Gastroesophageal sphincter (tissue), 4 donors: ENCODE data around the gene OPCML. TPM values are rescaled to one million over a fixed set of nuclear protein-coding genes. Genes with fewer than 3 reads are reported as not detected.

Experiments used
- ATAC-seq: fragments of 150-250 bp; one replicate; pipeline ENCODE4 v1.9.1; 2016; ENCODE audit warnings: mild to moderate bottlenecking, moderate library complexity
- H3K27ac ChIP-seq, 4 donors: fragments of 200-600 bp; sonication (generic) in 3 of 4; 1 replicate in 3 of 4; 2 replicates in 1 of 4; pipeline ENCODE4 v1.5.1; 2016 to 2019
- H3K27me3 ChIP-seq: fragments of 200-600 bp; sonication (generic); one replicate; pipeline ENCODE4 v1.5.1; 2019
- H3K36me3 ChIP-seq, 2 donors: fragments of 200-600 bp; sonication (generic); one replicate each; pipeline ENCODE4 v1.5.1; 2019; ENCODE audit warnings: control low read depth in 1 of 2
- H3K4me1 ChIP-seq, 3 donors: fragments of 200-600 bp; sonication (generic); 1 replicate in 2 of 3; 2 replicates in 1 of 3; pipeline ENCODE4 v1.5.1; 2016 to 2019; ENCODE audit warnings: control low read depth in 2 of 3
- H3K4me3 ChIP-seq, 2 donors: fragments of 200-600 bp; sonication (generic); one replicate each; pipeline ENCODE4 v1.5.1; 2019; ENCODE audit warnings: mild to moderate bottlenecking in 1 of 2, moderate library complexity in 1 of 2
- H3K9me3 ChIP-seq, 3 donors: fragments of 200-600 bp; sonication (generic); one replicate each; pipeline ENCODE4 v1.5.1; 2017 to 2019; ENCODE audit warnings: control low read depth in 2 of 3
- EP300 ChIP-seq: sonication (generic); formaldehyde crosslinking; IDR thresholded peaks from one replicate; pipeline ENCODE4 v1.6.1; 2017; ENCODE audit warnings: antibody characterized with exemption, mild to moderate bottlenecking
- POLR2A ChIP-seq, 2 donors: fragments of 450-650 bp; IDR thresholded peaks; one replicate each; pipeline ENCODE4 v1.6.1; 2017; ENCODE audit warnings: antibody characterized with exemption in 2 of 2, mild to moderate bottlenecking in 2 of 2, moderate library complexity in 1 of 2
- POLR2AphosphoS5 ChIP-seq: sonication (generic); formaldehyde crosslinking; IDR thresholded peaks from one replicate; pipeline ENCODE4 v1.6.1; 2017; ENCODE audit warnings: antibody characterized with exemption
- WGBS, 2 donors: methylation state at CpG; one replicate each; pipeline ENCODE4 v1.1.5; 2018; ENCODE audit warnings: low coverage in 1 of 2; 5-methylcytosine and 5-hydroxymethylcytosine counted together
- total RNA-seq, 4 donors: library from RNA; depleted of rRNA; stranded (reverse); fragments of >200 nt; gene quantifications; one replicate each; pipeline ENCODE4 v1.1.0, GENCODE V29; 2016
- TF ChIP-seq, protein P1 (sequence below), 4 experiments: fragments of 200-600 bp in 2 of 4; fragments of 450-650 bp in 2 of 4; sonication (generic) in 1 of 4; IDR thresholded peaks; one replicate each; pipeline ENCODE4 v1.5.1; 2017 to 2019; ENCODE audit warnings: antibody characterized with exemption in 4 of 4, mild to moderate bottlenecking in 2 of 4, moderate library complexity in 2 of 4

The OPCML gene
- total RNA-seq, 4 donors from 2014 or later, result 0.13 to 0.93 (median 0.33) TPM

GRCh38 chr11:133156986-133157745 lies 375.1 kb downstream of the OPCML start:
- Histone ChIP-seq H3K9me3 (no peaks in the 10 kb centered on the region), H3K27me3 (peaks cover 80% of the 10 kb centered on the region), H3K4me3 (no peak overlapping the region), H3K4me1 (peaks cover 0 to 2% (median 0%) of the 10 kb centered on the region in 3 donors), H3K36me3 (no peaks in the 10 kb centered on the region), H3K27ac (no peak overlapping the region)
- WGBS, 2 donors, result 25 to 36% methylated on average over 8 to 17 of the region's 17 CpGs
- ATAC-seq, result no peak
- TF ChIP-seq POLR2A (IDR thresholded peaks at IDR 0.05) (no peak), EP300 (no peak)
- TF ChIP-seq, protein P1, sequence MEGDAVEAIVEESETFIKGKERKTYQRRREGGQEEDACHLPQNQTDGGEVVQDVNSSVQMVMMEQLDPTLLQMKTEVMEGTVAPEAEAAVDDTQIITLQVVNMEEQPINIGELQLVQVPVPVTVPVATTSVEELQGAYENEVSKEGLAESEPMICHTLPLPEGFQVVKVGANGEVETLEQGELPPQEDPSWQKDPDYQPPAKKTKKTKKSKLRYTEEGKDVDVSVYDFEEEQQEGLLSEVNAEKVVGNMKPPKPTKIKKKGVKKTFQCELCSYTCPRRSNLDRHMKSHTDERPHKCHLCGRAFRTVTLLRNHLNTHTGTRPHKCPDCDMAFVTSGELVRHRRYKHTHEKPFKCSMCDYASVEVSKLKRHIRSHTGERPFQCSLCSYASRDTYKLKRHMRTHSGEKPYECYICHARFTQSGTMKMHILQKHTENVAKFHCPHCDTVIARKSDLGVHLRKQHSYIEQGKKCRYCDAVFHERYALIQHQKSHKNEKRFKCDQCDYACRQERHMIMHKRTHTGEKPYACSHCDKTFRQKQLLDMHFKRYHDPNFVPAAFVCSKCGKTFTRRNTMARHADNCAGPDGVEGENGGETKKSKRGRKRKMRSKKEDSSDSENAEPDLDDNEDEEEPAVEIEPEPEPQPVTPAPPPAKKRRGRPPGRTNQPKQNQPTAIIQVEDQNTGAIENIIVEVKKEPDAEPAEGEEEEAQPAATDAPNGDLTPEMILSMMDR (IDR thresholded peaks at IDR 0.05), result no peak

- H3K9me3 ChIP-seq, result no peaks in the 10 kb centered on the region
- no peaks in the 10 kb centered on the region for H3K36me3 ChIP-seq
- no peak for ATAC-seq
- no peak for TF ChIP-seq POLR2AphosphoS5
- TF ChIP-seq EP300, result no peak
- TF ChIP-seq POLR2A (IDR thresholded peaks at IDR 0.05), result no peak
- TF ChIP-seq, protein P1 (IDR thresholded peaks at IDR 0.05), result no peak
- H3K27me3 ChIP-seq, result peaks cover 81% of the 10 kb centered on the region
- H3K27ac ChIP-seq, result no peak overlapping the region
- WGBS, 2 donors, result 61 to 67% methylated on average over 1 to 4 of the region's 4 CpGs
- H3K4me1 ChIP-seq, result no peaks in the 10 kb centered on the region
- H3K4me3 ChIP-seq, result no peak overlapping the region
Measured at GRCh38 chr11:133154781-133155180, 377.5 kb downstream of the OPCML start.

GRCh38 chr11:133154076-133154475 lies 378.2 kb downstream of the OPCML start:
- Histone ChIP-seq H3K36me3 (no peaks in the 10 kb centered on the region), H3K27ac (no peak overlapping the region), H3K4me3 (no peak overlapping the region), H3K4me1 (no peaks in the 10 kb centered on the region), H3K27me3 (peaks cover 75% of the 10 kb centered on the region), H3K9me3 (no peaks in the 10 kb centered on the region)
- ATAC-seq, result no peak
- 62 to 63% methylated on average over 6 to 8 of the region's 8 CpGs for WGBS, 2 donors
- TF ChIP-seq POLR2A (IDR thresholded peaks at IDR 0.05), result no peak
- no peak for TF ChIP-seq POLR2AphosphoS5
- TF ChIP-seq EP300, result no peak
- TF ChIP-seq, protein P1 (IDR thresholded peaks at IDR 0.05), result no peak

- ATAC-seq, result no peak
- H3K36me3 ChIP-seq, result no peaks in the 10 kb centered on the region
- TF ChIP-seq, protein P1 (IDR thresholded peaks at IDR 0.05), result no peak
- TF ChIP-seq POLR2A (IDR thresholded peaks at IDR 0.05) (no peak), POLR2AphosphoS5 (no peak), EP300 (no peak)
- H3K9me3 ChIP-seq, result no peaks in the 10 kb centered on the region
- no peaks in the 10 kb centered on the region for H3K4me1 ChIP-seq
- no peak overlapping the region for H3K27ac ChIP-seq
- WGBS, 2 donors, result 40 to 60% methylated on average over 1 to 7 of the region's 18 CpGs
- H3K4me3 ChIP-seq, result no peak overlapping the region
- peaks cover 78% of the 10 kb centered on the region for H3K27me3 ChIP-seq
Measured at GRCh38 chr11:133153031-133153430, 379.3 kb downstream of the OPCML start.

- Histone ChIP-seq H3K36me3 (no peaks in the 10 kb centered on the region), H3K4me1 (no peaks in the 10 kb centered on the region), H3K4me3 (no peak overlapping the region), H3K27me3 (peaks cover 66% of the 10 kb centered on the region), H3K27ac (no peak overlapping the region), H3K9me3 (no peaks in the 10 kb centered on the region)
- no peak for TF ChIP-seq POLR2A (IDR thresholded peaks at IDR 0.05)
- no peak for TF ChIP-seq EP300
- no peak for TF ChIP-seq POLR2AphosphoS5
- TF ChIP-seq, protein P1 (IDR thresholded peaks at IDR 0.05), result no peak
- ATAC-seq, result no peak
- WGBS, 2 donors, result 33 to 50% methylated on average over 2 to 3 of the region's 5 CpGs
Measured at GRCh38 chr11:133149698-133150097, 382.6 kb downstream of the OPCML start.
